ENCODE data around the gene ARHGAP44.

DNA sequence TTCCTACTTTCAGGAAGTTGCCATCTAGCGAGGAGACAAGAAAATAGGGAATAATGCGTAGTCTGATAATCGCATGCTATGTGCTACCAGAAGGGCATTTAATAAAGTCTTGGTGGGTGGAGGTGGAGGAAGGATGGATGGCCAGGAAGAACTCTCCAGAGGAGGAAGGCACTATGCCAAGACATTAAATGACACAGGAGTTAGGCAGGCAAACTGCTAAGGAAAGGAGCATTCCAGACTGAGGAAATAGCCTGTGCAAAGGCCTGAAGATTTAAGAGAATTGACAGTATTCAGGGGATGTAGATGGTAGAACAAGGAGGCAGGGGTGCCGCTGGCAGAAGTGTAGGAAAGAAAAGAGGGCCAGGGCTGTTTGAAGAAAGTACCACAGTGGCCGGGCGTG lies 19.3 kb upstream of the ARHGAP44 start:
- no peak for TF ChIP-seq CTCF (IDR thresholded peaks at IDR 0.05)
- TF ChIP-seq POLR2AphosphoS5 (IDR thresholded peaks at IDR 0.05) = no peak
- TF ChIP-seq POLR2A (IDR thresholded peaks at IDR 0.05) = no peak
